ENCODE measurements around the gene CCDC88C. TPM values are rescaled to one million over a fixed set of nuclear protein-coding genes. Genes with fewer than 3 reads are reported as not detected.

Gene CCDC88C
- total RNA-seq, 2 experiments from 2014 or later = 83.6 to 87.8 TPM

- DNase-seq (no peak), ATAC-seq (no peak)
- H3K27me3 Mint-ChIP-seq = no peaks in the 10 kb centered on the region
- H3K4me1 Mint-ChIP-seq (ENCODE audit: low read depth) = no peaks in the 10 kb centered on the region
- CTCF ChIA-PET = interaction anchor here (1.2 to 4.1 kb wide), 4 partner anchors 9 to 105 kb away, joined by 4 to 32 read pairs (median 9); no protein-coding TSS in a partner anchor
- no peak for TF ChIP-seq CTCF (IDR thresholded peaks at IDR 0.05)
- H3K36me3 Mint-ChIP-seq (ENCODE audit: low read depth) = peaks cover 47% of the 10 kb centered on the region
- POLR2A ChIA-PET = interaction anchor here (0.9 to 1.8 kb wide), 4 partner anchors 12 to 218 kb away, joined by 3 to 6 read pairs (median 4); partner anchors contain the start of genes GPR68 and RPS6KA5
- H3K27ac Mint-ChIP-seq = peak overlapping the region; percentile 31
- no peak overlapping the region for H3K4me3 Mint-ChIP-seq
- intact Hi-C loops (cut with micrococcal nuclease) = no loop called here
- H3K9me3 Mint-ChIP-seq = no peaks in the 10 kb centered on the region
These were observed 139.3 kb downstream of the CCDC88C start for GRCh38 chr14:91278383-91278715.

DNA sequence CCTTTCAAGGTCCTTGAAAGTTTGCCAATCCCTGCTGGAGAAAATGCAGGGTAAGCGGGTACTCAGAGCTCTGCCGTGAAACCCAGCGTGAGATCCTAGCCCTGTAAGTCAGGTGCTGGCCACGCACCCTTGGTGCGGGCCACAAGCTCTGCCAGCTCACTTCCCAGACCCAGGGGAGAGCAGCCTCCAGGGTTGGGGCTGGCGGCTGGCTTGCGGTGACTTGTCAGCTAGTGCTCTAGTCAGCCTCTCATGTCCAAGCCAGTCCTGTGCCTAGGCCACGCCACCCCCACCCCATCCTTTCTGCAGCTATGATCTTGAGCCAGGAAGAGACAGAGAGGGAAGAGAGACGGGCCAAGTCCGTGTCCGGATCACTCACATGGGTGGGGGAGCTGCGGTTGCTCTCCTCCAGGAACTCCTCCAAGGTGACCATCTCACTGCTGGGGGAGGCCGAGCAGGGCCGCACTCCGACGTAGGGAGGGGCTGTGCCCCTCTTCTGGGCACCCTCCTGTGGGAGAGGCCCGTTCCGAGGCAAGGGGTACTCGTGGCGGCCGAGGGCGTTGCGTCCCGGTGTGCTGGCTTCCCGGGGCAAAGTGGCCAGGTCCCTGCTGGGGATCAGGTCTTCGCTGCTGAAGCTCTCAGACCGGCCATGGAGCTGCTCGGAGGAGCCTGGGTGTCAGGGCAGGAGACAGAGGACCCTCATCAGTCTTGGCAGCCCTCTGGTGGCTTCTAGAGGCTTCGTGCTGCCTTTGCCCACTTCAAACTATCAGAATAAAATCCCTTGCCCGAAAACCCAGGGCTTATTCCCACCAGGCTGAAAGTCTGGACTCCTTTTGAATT is 139.9 kb downstream of the CCDC88C start:
- DNase-seq (no peak), ATAC-seq (no peak)
- TF ChIP-seq CTCF (IDR thresholded peaks at IDR 0.05) = no peak
- no peaks in the 10 kb centered on the region for H3K4me1 Mint-ChIP-seq (ENCODE audit: low read depth)
- ChIA-PET POLR2A (interaction anchor here (0.9 to 1.8 kb wide), 4 partner anchors 14 to 217 kb away, joined by 3 to 6 read pairs (median 4); partner anchors contain the start of genes GPR68 and RPS6KA5), CTCF (interaction anchor here (1.2 to 4.3 kb wide), 3 partner anchors 10 to 102 kb away, joined by 4 to 33 read pairs (median 12); no protein-coding TSS in a partner anchor)
- H3K27ac Mint-ChIP-seq = peak overlapping the region; percentile 31
- no peaks in the 10 kb centered on the region for H3K9me3 Mint-ChIP-seq
- no peaks in the 10 kb centered on the region for H3K27me3 Mint-ChIP-seq
- peaks cover 41% of the 10 kb centered on the region for H3K36me3 Mint-ChIP-seq (ENCODE audit: low read depth)
- H3K4me3 Mint-ChIP-seq = no peak overlapping the region
- intact Hi-C loops (cut with micrococcal nuclease) = no loop called here

GRCh38 chr14:91274796-91275195 is 142.8 kb downstream of the CCDC88C start:
- intact Hi-C loops (cut with micrococcal nuclease) = no loop called here
- TF ChIP-seq CTCF (IDR thresholded peaks at IDR 0.05) = no peak
- Mint-ChIP-seq H3K27me3 (no peaks in the 10 kb centered on the region), H3K4me3 (no peak overlapping the region), H3K9me3 (no peaks in the 10 kb centered on the region), H3K4me1 (ENCODE audit: low read depth) (no peaks in the 10 kb centered on the region), H3K27ac (peak overlapping the region; percentile 78), H3K36me3 (ENCODE audit: low read depth) (peaks cover 39% of the 10 kb centered on the region)
- ATAC-seq (no peak), DNase-seq (no peak)
- ChIA-PET POLR2A (no interaction called here), CTCF (interaction anchor here (4.3 kb wide), 1 partner anchor 99 kb away, joined by 33 read pairs; no protein-coding TSS in a partner anchor)

GRCh38 chr14:91273885-91274273 is 143.7 kb downstream of the CCDC88C start:
- ChIA-PET POLR2A (no interaction called here), CTCF (interaction anchor here (4.3 kb wide), 1 partner anchor 98 kb away, joined by 33 read pairs; no protein-coding TSS in a partner anchor)
- DNase-seq (no peak), ATAC-seq (no peak)
- H3K9me3 Mint-ChIP-seq = no peaks in the 10 kb centered on the region
- intact Hi-C loops (cut with micrococcal nuclease) = no loop called here
- H3K4me3 Mint-ChIP-seq = no peak overlapping the region
- H3K36me3 Mint-ChIP-seq (ENCODE audit: low read depth) = peaks cover 42% of the 10 kb centered on the region
- no peak for TF ChIP-seq CTCF (IDR thresholded peaks at IDR 0.05)
- H3K27me3 Mint-ChIP-seq = no peaks in the 10 kb centered on the region
- no peaks in the 10 kb centered on the region for H3K4me1 Mint-ChIP-seq (ENCODE audit: low read depth)
- peak overlapping the region; percentile 78 for H3K27ac Mint-ChIP-seq

DNA sequence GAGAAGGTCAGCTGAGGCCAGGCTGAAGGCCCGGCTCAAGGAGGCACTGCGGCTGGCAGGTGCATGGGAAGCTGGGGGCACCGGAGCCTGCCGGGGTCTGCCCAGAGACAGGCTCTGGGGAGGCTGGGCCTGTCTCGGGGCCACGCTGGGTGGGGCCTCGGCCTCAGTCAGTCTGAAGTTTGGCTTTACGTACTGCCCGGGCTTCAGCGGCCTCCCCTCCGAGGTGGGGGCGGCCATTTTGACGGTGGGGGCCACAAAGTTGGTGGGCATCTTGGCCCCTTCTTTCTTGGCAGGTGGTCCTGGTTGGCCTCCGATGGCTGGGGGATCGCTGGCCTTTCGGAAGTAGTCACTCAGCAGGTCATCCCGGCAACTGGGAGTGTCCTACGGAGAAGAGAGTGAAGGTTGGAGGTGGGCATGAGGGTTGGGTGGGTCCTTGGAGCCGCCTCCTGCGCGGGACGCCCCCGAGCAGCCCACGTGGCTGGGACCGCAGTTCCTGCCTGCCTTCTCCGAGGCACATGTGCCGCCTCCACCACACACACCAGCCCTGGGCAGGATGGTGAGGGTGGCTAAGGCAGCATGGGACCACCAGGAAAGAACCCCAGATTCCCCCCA is 144.2 kb downstream of the CCDC88C start:
- Mint-ChIP-seq H3K4me1 (ENCODE audit: low read depth) (no peaks in the 10 kb centered on the region), H3K27ac (no peak overlapping the region), H3K36me3 (ENCODE audit: low read depth) (peaks cover 40% of the 10 kb centered on the region), H3K9me3 (no peaks in the 10 kb centered on the region), H3K27me3 (no peaks in the 10 kb centered on the region), H3K4me3 (no peak overlapping the region)
- no peak for TF ChIP-seq CTCF (IDR thresholded peaks at IDR 0.05)
- no peak for ATAC-seq
- CTCF ChIA-PET = interaction anchor here (1.7 to 4.3 kb wide), 2 partner anchors 14 to 97 kb away, joined by 5 to 33 read pairs; no protein-coding TSS in a partner anchor
- POLR2A ChIA-PET = no interaction called here
- intact Hi-C loops (cut with micrococcal nuclease) = no loop called here
- no peak for DNase-seq

All from activated CD8-positive, alpha-beta T cell treated with anti-CD3 and anti-CD28 coated beads for 36 hours (primary cell).